ENCODE measurements around the gene DLG5. TPM values are rescaled to one million over a fixed set of nuclear protein-coding genes. Genes with fewer than 3 reads are reported as not detected.

DLG5 gene
- total RNA-seq, 1 experiment from 2014 or later = 31.7 TPM

- Histone ChIP-seq H3K36me3 (replicated peaks; ENCODE audit: control insufficient read depth, insufficient read depth, low read length) (peaks cover 11% of the 10 kb centered on the region), H3K4me3 (ENCODE audit: insufficient read depth, low read depth, low read length) (no peak overlapping the region), H3K27me3 (ENCODE audit: control insufficient read depth, insufficient read depth, low read length) (no peaks in the 10 kb centered on the region)
- peak; percentile 88 for DNase-seq
Measured at GRCh38 chr10:77846718-77847311, 79.7 kb downstream of the DLG5 start.

DNA sequence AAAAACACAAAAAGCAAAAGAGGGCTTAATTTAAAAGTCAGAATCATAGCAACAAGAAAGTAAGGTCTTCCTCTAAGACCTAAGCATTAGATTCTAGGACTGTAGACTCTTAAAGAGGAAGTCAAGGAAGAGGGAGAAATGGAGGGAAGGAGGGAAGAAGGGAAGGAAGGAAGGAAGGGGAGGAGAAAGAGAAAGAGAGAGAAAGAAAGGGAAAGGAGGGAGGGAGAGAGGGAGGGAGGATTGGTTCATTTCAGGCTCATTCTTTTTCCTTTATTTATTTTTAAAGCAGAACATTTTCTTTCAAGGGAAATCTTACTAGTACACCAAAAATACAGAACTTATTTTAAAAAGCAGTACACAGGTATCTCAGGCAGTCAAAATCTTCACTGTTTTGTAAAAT is 81.1 kb downstream of the DLG5 start:
- H3K4me3 ChIP-seq (ENCODE audit: insufficient read depth, low read depth, low read length) = no peak overlapping the region
- DNase-seq = no peak
- no peaks in the 10 kb centered on the region for H3K27me3 ChIP-seq (ENCODE audit: control insufficient read depth, insufficient read depth, low read length)
- H3K36me3 ChIP-seq (replicated peaks; ENCODE audit: control insufficient read depth, insufficient read depth, low read length) = peaks cover 22% of the 10 kb centered on the region

DNA sequence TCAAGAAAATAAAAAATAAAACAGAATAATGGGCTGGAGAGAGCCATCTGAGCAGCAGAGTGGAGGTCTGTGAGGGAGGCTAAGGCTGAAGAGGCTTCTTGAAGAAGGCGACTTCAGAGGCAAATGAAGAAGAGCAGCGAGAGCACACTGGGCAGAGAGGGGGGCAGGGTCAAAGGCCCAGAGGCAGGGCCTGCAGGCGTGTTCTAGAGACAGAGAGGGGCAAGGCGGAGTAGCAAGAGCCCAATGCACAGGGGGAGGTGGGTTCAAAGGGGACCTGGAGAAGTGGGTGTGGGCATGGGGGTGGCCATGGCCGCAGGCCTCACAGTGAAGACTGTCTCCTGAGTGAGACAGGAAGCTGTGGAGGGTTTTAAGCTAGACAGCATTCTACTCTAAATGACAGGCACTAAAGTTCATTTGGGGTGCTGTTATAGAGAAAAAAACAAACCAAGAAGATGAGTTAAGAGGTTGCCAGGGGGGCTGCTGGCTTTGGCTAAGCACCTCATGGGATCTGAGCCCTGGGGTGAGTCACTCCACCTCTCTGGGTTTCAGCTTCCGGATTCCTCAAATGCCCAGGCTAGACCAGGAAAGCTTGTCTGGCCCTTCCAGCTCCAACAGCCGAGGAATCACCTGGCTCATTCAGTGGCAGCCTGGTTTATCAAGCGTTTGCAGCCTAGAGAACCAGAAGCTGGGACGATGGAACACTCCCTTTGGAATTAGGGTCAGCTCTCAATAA is 81.7 kb downstream of the DLG5 start:
- H3K4me3 ChIP-seq (ENCODE audit: insufficient read depth, low read depth, low read length) = no peak overlapping the region
- no peaks in the 10 kb centered on the region for H3K27me3 ChIP-seq (ENCODE audit: control insufficient read depth, insufficient read depth, low read length)
- peaks cover 22% of the 10 kb centered on the region for H3K36me3 ChIP-seq (replicated peaks; ENCODE audit: control insufficient read depth, insufficient read depth, low read length)
- no peak for DNase-seq

DNA sequence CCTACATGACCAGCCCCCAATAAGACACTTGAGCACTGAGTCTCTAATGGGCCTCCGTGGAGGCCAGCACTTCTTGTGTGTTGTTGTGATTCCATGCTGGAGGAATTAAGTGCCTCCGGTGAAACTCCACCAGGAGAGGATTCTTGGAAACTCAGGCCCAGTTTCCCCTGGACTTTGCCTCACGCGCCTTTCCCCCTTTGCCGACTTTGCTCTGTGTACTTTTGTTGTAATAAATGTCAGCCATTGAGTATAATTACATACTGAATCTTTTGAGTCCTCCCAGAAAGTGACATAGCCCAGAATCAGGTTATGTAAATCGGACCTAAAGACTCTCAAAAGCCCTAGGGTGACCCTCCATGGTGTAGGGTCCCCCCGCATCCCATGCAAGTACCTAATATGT is 82.4 kb downstream of the DLG5 start:
- no peak for DNase-seq
- peaks cover 22% of the 10 kb centered on the region for H3K36me3 ChIP-seq (replicated peaks; ENCODE audit: control insufficient read depth, insufficient read depth, low read length)
- no peaks in the 10 kb centered on the region for H3K27me3 ChIP-seq (ENCODE audit: control insufficient read depth, insufficient read depth, low read length)
- H3K4me3 ChIP-seq (ENCODE audit: insufficient read depth, low read depth, low read length) = no peak overlapping the region

DNA sequence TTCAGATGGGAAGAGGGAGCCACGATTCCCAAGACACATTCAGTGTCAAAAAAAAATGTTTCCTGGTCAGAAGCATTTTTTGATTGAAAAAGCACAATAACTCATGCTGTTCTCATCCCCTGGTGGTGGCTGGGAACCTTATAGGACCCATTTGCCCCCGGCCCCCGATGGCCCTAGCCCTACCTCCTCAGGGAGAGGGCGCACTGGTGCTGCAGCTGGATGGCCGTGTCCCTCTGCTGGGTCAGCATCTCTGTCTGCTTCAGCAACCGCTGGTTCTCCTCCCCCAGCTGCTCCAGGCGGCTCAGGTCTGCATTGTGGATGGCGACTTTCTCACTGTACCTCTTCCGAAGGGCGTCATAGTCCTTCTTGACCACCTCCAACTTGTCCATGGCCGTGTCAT is 83.3 kb downstream of the DLG5 start:
- Histone ChIP-seq H3K36me3 (replicated peaks; ENCODE audit: control insufficient read depth, insufficient read depth, low read length) (peaks cover 22% of the 10 kb centered on the region), H3K4me3 (ENCODE audit: insufficient read depth, low read depth, low read length) (no peak overlapping the region), H3K27me3 (ENCODE audit: control insufficient read depth, insufficient read depth, low read length) (no peaks in the 10 kb centered on the region)
- DNase-seq = no peak

- peaks cover 20% of the 10 kb centered on the region for H3K36me3 ChIP-seq (replicated peaks; ENCODE audit: control insufficient read depth, insufficient read depth, low read length)
- no peaks in the 10 kb centered on the region for H3K27me3 ChIP-seq (ENCODE audit: control insufficient read depth, insufficient read depth, low read length)
- no peak overlapping the region for H3K4me3 ChIP-seq (ENCODE audit: insufficient read depth, low read depth, low read length)
- DNase-seq = no peak
Measured at GRCh38 chr10:77842652-77843212, 83.8 kb downstream of the DLG5 start.

DNA sequence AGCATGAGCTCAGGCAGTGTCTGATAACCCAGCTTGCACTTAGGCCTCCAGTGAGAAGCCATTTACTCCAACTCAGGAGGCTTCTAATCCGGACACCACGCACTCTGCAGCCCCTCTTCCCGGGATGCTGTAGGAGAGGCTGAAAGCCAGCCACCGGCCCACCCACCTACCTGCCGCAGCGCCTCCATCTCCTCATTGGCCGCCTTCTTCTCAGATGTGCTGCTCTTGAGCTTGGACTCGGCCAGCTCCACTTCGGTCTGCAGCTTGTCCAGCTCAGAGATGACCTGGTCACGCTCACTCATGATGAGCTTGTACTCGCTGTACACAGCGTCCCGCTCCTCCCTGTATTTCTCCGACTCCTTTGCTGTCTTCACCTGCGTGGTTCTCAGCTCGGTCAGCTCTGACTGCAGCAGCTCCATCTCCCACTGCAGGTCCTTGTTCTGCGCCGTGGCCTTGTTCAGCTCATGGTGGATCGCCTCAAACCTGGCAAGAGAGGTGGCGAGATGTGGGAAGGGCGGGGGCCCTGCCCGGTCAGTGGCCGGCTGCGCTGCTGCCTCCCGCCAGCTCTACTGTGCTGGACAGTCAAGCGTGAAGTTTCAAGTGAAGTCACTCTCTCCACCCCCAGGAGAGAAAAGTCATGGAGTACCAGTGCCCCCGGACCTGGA is 84.7 kb downstream of the DLG5 start:
- H3K27me3 ChIP-seq (ENCODE audit: control insufficient read depth, insufficient read depth, low read length) = no peaks in the 10 kb centered on the region
- H3K36me3 ChIP-seq (replicated peaks; ENCODE audit: control insufficient read depth, insufficient read depth, low read length) = peaks cover 20% of the 10 kb centered on the region
- H3K4me3 ChIP-seq (ENCODE audit: insufficient read depth, low read depth, low read length) = no peak overlapping the region
- DNase-seq = no peak

- Histone ChIP-seq H3K36me3 (replicated peaks; ENCODE audit: control insufficient read depth, insufficient read depth, low read length) (peaks cover 22% of the 10 kb centered on the region), H3K27me3 (ENCODE audit: control insufficient read depth, insufficient read depth, low read length) (no peaks in the 10 kb centered on the region), H3K4me3 (ENCODE audit: insufficient read depth, low read depth, low read length) (no peak overlapping the region)
- DNase-seq = no peak
Measured at GRCh38 chr10:77840636-77841035, 85.9 kb downstream of the DLG5 start.

DNA sequence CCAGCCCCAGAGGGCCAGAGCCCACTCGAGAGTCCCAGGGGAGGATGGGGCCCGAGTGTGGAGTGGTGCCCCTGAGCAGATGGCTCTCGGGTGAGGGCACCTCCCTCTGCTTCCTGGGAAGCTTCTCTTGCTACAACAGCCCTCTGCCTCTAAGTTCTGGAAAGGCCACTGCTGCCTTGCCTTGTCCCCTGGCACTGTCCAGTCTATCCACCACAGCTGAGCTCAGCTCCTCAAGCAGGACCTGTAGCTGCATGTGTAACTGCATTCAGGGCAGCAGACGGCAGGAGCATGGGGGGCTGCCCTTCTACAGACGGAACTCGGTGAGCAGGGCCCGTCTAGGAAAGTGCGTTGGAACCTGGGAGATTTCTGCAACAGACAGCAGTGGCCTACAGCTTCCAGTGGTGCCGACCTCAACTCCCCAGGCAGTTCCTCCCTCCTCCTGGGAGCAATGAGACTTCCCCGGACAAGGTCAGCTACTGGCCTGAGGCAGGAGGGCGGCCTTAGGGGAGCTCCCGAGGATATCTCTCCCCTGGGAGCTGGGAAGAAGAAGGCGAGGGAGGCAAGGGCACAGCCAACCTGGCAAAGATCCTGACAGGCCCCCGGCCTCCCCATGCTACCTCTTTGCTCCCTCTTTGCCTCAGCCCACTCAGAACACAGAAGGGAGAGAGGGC is 88.5 kb downstream of the DLG5 start:
- no peak for DNase-seq
- Histone ChIP-seq H3K4me3 (ENCODE audit: insufficient read depth, low read depth, low read length) (no peak overlapping the region), H3K36me3 (replicated peaks; ENCODE audit: control insufficient read depth, insufficient read depth, low read length) (peaks cover 33% of the 10 kb centered on the region), H3K27me3 (ENCODE audit: control insufficient read depth, insufficient read depth, low read length) (no peaks in the 10 kb centered on the region)

GRCh38 chr10:77837248-77837924 is 89.2 kb downstream of the DLG5 start:
- no peaks in the 10 kb centered on the region for H3K27me3 ChIP-seq (ENCODE audit: control insufficient read depth, insufficient read depth, low read length)
- no peak overlapping the region for H3K4me3 ChIP-seq (ENCODE audit: insufficient read depth, low read depth, low read length)
- peak; percentile 94 for DNase-seq
- peaks cover 36% of the 10 kb centered on the region for H3K36me3 ChIP-seq (replicated peaks; ENCODE audit: control insufficient read depth, insufficient read depth, low read length)

GRCh38 chr10:77836299-77836820 is 90.2 kb downstream of the DLG5 start:
- H3K36me3 ChIP-seq (replicated peaks; ENCODE audit: control insufficient read depth, insufficient read depth, low read length) = peaks cover 31% of the 10 kb centered on the region
- no peaks in the 10 kb centered on the region for H3K27me3 ChIP-seq (ENCODE audit: control insufficient read depth, insufficient read depth, low read length)
- DNase-seq = no peak
- H3K4me3 ChIP-seq (ENCODE audit: insufficient read depth, low read depth, low read length) = no peak overlapping the region

- Histone ChIP-seq H3K4me3 (ENCODE audit: insufficient read depth, low read depth, low read length) (no peak overlapping the region), H3K27me3 (ENCODE audit: control insufficient read depth, insufficient read depth, low read length) (no peaks in the 10 kb centered on the region), H3K36me3 (replicated peaks; ENCODE audit: control insufficient read depth, insufficient read depth, low read length) (peaks cover 27% of the 10 kb centered on the region)
- DNase-seq = no peak
Measured at GRCh38 chr10:77835669-77836086, 90.9 kb downstream of the DLG5 start.

DNA sequence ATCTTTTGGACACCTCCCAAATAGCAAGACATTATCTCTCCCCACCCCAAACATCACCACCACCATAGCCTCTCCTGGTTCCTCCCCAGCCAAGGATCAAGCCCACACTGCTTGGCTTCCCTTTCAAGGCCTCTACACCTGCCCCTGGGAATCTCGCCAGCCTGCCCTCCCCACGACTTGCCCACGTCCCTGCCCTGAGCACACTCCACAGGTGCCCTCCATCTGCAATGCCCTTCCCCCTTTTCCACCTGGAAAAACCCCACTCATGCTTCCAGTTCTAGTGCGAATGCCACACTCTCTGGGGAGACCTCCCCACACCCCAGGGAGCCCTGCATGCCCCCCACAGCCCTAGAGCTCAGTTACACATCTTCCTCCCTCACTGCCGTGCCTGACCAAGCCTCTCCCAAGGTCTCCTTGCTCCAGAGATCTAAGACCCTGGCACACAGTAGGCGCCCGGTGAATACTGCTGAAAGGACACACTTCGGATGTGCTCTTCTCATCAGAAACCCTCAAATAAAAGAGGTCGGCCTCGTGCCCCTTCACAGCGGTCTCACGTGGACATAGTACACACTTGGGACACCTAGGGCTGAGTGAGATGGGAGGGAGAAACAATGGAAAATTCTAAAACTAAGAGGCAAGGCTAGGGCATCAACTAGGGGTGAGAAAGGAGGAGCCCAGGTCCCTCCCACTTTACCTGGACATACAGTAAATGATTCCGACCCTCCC is 91.4 kb downstream of the DLG5 start:
- no peak for DNase-seq
- peaks cover 29% of the 10 kb centered on the region for H3K36me3 ChIP-seq (replicated peaks; ENCODE audit: control insufficient read depth, insufficient read depth, low read length)
- H3K27me3 ChIP-seq (ENCODE audit: control insufficient read depth, insufficient read depth, low read length) = no peaks in the 10 kb centered on the region
- no peak overlapping the region for H3K4me3 ChIP-seq (ENCODE audit: insufficient read depth, low read depth, low read length)
